Activated gamma-delta T cell treated with anti-CD3 and anti-CD28 coated beads, Interleukin-2, amount 50 U/mL, for 16 hours (primary cell): Measurements from ENCODE around the gene TPD52L1.
"Not testable (repeated sequence)": the region's sequence is repeated elsewhere in the genome, so short reads cannot be mapped to it uniquely, and the experiment has no call there.

Experiments used
- DNase-seq: peaks from one replicate; pipeline ENCODE4 v3.0.0-alpha.2; 2020; ENCODE audit warnings: low read depth

TPD52L1 gene

DNA sequence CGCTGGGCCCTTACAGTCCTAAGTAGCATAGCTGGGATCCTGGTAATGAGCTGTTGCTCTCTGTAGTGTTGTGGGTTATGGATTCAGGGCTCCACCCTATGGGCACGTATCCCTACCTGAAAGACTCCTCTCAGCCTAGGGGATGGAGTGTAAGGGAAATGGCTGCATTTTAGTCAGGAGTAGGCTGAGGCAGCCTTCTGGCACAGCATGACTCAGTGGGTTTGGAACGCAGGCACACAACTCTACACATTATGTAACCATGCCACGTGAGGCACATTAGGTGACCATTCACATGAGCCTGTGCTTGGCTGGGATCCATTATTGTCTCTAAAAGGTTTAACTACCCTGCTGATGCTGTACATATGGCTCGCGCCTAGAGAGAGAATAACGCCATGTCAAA is 120.4 kb downstream of the TPD52L1 start:
- no peak for DNase-seq

GRCh38 chr6:125274935-125275334 is 121.4 kb downstream of the TPD52L1 start:
- no peak for DNase-seq

DNA sequence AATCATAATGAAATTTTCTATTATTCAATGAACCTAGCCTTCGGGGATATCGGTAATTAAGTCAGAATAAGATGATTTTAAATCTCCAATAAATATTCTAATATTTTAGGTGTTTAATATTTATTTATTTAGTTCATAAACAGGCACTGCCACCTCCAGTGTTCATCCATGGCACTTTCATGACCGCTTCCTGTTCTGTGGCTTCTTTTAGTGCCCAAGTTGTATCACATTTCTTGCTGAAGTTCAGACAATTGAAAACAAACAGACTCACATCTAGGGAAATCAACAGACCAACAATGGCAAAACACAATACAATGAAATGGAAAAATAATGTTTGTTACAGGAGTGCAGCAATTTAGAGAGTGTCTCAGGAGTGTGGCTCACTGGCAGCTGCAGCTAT is 122.2 kb downstream of the TPD52L1 start:
- DNase-seq, result no peak

DNA sequence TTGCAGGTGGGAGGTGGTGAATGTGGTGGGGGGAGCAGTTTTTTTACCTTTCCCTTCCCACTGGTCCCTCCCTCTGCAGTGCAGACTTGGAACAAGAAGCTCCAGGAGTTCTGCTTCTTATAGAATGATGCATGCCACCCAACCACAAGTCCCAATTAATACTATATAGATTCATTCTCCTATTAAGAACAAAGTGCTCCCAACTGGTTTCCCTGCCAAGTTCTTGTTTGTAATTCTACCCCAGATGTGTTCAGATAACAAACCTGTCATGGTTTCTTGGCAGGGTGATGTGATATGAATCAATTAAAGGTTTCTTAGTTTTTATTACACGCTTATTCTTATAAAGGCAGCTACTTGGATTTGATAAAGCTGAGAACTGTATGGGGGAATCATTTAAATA is 124.3 kb downstream of the TPD52L1 start:
- DNase-seq, result no peak

- DNase-seq, result no peak
These were observed 126.4 kb downstream of the TPD52L1 start for GRCh38 chr6:125279961-125280360.

DNA sequence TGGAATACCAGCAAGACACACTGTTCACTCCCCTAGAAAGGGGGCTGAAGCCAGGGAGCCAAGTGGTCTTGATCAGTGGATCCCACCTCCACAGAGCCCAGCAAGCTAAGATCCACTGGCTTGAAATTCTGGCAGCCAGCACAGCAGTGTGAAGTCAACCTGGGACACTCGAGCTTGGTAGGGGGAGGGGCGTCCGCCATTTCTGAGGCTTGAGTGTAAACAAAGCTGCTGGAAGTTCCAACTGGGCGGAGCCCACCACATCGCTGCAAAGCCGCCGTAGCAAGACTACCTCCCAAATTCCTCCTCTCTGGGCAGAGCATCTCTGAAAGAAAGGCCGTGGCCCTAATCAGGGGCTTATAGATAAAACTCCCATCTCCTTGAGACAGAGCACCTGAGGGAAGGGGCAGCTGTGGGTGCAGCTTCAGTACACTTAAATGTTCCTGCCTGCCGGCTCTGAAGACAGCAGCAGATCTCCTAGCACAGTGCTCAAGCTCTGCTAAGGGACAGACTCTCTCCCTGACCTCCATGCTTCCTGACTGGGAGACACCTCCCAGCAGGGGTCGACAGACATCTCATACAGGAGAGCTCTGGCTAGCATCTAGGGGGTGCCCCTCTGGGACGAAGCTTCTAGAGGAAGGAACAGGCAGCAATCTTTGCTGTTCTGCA is 126.9 kb downstream of the TPD52L1 start:
- DNase-seq, result not testable (repeated sequence)

DNA sequence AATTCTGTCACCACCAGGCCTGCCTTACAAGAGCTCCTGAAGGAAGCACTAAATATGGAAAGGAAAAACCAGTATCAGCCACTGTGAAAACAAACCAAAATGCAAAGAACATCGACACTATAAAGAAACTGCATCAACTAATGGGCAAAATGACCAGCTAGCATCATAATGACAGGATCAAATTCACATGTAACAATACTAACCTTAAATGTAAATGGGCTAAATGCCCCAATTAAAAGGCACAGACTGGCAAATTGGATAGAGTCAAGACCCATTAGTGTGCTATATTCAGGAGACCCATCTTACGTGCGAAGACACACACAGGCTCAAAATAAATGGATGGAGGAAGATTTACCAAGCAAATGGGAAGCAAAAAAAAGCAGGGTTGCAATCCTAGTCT is 128.9 kb downstream of the TPD52L1 start:
- not testable (repeated sequence) for DNase-seq

- DNase-seq, result no peak
These were observed 131.8 kb downstream of the TPD52L1 start for GRCh38 chr6:125285353-125285752.

DNA sequence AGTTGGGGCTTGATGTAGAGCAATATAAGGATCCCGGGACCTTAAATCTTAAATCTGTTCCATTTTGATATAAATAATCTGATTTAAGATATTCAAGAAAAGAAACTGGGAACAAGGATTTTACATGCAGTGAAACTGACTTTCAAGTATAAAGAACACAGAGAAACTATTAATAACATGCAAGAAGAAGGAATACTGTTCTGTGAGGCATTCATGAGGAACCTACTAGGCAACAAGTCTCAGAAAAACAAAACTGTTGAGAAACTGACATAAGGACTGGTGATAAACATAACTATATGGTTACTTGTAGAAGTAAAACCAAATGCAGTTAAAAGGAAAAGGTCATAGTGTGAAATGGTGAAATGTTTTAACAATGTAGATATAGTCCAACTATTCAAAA is 132.4 kb downstream of the TPD52L1 start:
- DNase-seq, result no peak

GRCh38 chr6:125287718-125288117 is 134.1 kb downstream of the TPD52L1 start:
- DNase-seq, result no peak

DNA sequence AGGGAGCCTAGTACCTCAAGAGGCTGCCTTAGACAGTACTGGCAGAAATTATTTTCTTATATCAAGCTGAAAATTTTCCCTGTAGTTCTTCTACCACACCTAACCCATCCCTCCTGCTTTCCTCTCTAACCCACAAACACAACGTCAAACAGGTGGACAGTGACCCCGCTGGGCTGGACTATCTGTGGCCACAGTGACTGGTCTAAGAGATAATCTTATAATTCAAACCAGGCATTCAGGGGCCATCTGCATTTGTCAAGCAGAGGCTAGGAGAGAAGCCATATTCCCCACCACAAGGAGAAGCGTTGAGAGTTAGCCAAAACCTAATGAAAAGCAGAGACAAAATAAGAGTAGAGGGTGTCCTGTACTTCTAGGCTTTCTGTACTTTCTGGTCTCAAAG is 140.0 kb downstream of the TPD52L1 start:
- DNase-seq, result no peak

- no peak for DNase-seq
These were observed 140.5 kb downstream of the TPD52L1 start for GRCh38 chr6:125294036-125294435.

DNA sequence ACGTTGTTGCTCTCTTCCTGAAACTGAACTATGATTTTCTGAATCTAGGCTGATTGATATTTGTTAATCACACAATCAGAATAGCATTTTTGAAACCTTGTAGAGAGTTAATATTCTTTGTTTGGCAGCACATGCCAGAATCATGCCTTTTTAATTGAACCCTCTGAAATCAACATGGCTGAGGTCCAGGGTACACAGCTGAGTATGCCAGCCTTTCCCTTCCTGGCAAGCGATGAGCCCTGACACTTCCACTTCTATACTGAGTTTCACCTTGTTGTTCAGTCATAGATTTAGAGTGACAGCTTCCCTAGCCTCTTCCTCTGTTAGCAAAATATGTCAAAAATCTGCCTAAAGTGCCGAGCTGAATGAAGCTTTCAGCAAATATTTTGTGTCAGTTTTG is 141.4 kb downstream of the TPD52L1 start:
- no peak for DNase-seq

DNA sequence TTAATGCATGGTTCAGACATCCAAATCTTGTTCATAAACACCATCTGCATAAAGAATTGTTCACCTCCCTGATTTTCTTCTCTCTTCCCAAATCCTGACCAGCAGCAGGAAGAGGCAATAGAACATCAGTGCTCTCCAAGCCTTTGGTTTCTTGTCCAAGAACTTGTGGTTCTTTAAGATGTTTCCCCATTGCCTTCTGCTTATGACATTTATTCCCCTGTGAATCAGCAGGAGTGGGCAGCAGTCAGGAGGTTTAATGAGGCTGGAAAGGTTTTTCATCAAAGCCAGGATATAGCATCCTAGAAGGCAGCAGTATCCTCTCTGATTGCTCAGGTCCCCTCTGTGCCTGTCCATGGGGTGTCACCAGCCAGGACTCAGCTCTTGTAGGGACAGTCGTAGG is 142.9 kb downstream of the TPD52L1 start:
- no peak for DNase-seq

DNA sequence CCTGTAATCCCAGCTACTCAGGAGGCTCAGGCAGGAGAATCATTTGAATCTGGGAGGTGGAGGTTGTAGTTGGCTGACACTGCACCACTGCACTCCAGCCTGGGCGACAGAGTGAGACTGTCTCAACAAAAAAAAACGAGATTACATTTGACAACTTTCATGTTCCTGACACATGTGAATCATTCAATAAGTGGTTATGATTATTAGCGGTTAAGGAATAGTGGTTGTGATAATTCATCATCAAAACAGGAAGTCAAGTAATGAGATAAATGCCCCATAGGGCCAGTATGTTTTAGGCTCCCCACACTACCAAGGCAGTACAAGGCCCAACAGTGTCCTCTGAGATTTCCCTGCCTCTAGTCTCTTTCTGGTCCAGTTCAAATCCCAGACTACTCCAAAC is 145.7 kb downstream of the TPD52L1 start:
- no peak for DNase-seq

DNA sequence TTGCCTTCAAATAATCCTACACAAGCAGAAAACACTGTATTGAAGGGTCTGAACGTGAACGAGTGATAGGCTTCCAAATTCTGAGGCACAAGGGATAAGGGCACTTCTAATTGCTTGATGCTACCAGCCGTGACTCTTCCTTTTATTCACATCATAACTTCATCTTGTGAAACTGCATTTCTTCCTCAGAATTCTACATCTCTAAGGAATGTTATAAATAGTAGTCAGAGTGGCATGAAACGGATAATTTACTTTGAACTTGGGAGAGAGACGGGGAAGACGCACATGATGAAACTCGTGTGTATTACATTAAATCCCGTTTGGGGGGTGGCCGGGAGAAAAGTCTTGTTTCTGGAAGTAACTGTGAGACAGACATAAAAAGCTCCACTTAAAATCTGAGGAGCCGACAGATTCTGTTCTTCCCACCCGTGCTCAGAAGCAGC is 147.4 kb downstream of the TPD52L1 start:
- DNase-seq, result no peak

DNA sequence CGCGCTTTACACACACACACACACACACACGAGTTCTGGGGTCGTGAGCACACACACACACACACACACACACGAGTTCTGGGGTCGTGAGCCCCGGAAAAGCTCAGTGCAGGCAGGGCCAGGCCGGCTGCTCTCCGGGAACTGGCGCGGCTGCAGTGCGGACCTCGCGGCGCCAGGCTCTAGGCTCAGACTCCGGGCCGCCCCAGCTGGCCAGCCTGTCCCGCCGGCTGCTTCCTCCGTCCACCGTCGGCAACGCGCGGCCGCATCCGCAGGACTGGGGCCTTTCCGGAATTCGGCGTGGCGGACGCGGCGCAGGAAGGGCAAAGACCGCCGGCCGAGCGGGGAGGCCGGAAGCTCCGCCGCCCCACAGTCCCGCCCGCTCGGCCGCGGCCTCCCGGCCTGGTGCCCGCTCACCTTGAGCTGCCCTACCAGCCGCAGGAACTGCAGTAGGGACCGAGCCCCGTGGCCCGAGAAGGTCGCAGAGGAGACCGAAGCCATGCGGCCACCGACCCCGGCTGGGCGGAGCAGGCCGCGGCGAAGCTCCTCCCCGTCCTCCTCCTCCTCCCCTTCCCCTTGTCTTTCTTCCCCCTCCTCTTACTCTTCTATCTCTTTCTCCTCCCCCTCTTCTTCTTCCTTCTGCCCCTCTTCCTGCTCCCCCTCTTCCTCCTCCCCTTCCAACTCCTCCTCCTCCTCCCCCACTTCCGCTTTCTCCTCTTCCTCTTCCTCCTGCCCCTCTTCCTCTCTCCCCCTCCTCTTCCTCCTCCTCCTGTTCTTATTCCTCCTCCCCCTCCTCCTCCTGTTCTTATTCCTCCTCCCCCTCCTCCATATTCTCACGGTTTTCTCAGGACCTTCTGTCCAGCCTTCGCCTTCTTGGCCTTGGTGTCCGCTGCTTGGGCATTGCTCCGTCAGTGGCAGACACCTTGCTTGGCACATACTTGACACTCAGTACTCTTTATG is 148.1 kb downstream of the TPD52L1 start, which contains the start of gene HDDC2:
TSS of gene HDDC2 (minus strand) at position 533 of the 957 bp plus-strand sequence. CDS start at position 498, 35 bp downstream.
- DNase-seq, result peak; percentile 20

DNA sequence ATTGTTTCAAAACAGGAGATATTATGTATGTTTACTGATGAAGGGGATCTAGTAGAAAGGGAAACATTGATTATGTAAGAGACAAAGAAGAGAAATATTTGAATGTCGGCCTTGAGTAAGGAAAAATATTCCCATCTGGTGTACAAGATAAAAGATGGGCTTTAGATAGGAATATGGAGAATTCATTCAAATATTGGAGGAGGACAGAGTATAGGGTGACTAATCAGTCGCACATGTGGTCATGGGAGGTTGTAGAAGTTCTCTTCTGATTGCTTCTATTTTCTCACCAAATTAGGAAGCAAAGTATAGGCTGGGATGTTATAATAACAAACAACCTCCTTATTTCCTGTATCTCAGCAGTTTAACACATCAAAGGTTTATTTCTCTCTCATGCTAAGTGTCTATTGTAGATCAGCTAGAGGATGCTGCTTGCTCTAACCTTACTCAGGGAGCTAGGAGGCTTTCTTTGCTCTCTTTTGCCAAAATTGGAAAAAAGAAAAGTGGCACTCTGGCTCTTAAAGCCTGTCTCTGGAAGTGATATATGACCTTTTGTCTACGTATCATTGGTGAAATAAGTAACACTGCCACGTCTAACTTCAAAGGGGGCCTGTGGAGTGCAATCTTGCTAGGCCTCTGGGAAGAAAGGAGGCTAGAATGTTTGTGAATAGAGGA is 149.4 kb downstream of the TPD52L1 start:
- DNase-seq, result no peak

DNA sequence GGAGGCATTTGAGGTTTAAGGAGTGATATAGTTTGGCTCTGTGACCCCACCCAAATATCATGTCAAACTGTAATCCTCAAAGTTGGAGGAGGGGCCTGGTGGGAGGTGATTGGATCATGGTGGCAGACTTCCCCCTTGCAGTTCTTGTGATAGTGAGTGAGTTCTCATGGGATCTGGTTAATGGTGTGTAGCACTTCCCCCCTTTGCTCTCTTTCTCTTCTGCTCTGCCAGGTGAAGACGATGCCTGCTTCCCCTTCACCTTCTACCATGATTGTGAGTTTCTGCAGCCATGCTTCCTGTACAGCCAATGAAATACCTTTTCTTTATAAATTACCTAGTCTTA is 149.9 kb downstream of the TPD52L1 start:
- no peak for DNase-seq

- no peak for DNase-seq
These were observed 151.5 kb downstream of the TPD52L1 start for GRCh38 chr6:125304970-125305660.

DNA sequence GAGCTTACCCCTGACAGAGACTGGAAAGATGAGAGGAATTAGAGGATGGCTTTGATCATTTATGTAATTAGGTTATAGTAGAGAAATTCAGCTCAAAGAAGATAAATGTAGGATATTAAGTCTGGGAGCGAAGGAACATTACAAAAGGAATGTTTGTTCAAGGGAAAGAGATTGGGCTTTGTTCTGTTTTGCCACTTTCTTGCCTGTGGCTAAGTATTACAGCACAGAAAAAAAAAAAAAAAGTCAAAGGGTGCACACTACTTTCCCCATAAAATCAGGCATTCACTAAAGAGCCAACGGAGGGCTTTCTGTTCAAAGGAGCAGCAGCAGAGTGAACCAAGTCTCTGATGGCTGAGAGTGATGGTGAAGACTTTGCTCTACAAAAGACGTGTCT is 153.2 kb downstream of the TPD52L1 start:
- DNase-seq, result no peak
